ENCODE measurements around the gene RAB10. TPM values are rescaled to one million over a fixed set of nuclear protein-coding genes. Genes with fewer than 3 reads are reported as not detected.
A peak's percentile ranks its signal among the peaks of the same experiment; 100 is the strongest.

The RAB10 gene
- total and polyA plus RNA-seq, 2 experiments from 2014 or later: 102 to 143 TPM

- peaks cover 34% of the 10 kb centered on the region for H4K20me1 ChIP-seq (replicated peaks; ENCODE audit: insufficient read depth)
These were observed 27.7 kb downstream of the RAB10 start for GRCh38 chr2:26061539-26061938.

More at GRCh38 chr2:26061539-26061938, 27.7 kb downstream of the RAB10 start:
- Histone ChIP-seq H3K4me3 (no peak overlapping the region), H3K4me2 (no peak overlapping the region), H3K27me3 (ENCODE audit: insufficient read depth) (no peaks in the 10 kb centered on the region), H3F3A (replicated peaks; ENCODE audit: low read depth) (no peaks in the 10 kb centered on the region), H3K9me2 (ENCODE audit: insufficient read depth) (no peaks in the 10 kb centered on the region), H3K36me3 (ENCODE audit: insufficient read depth) (0 out of 2 replicates have a peak, but pooled peaks cover 4% of the 10 kb centered on the region), H3K27ac (ENCODE audit: low read depth) (peak overlapping the region; percentile 53; the same call in 1 of the 2 replicates), H3K4me1 (ENCODE audit: insufficient read depth) (no peaks in the 10 kb centered on the region; the same call in 1 of the 2 replicates), H2AFZ (no peak overlapping the region), H3K79me2 (replicated peaks; ENCODE audit: insufficient read depth) (peaks cover 100% of the 10 kb centered on the region)
- Mint-ChIP-seq H3K27me3 (ENCODE audit: insufficient read depth, low read depth, poor library complexity) (peaks cover 2% of the 10 kb centered on the region), H3K4me1 (peaks cover 21% of the 10 kb centered on the region), H3K9me3 (no peaks in the 10 kb centered on the region), H3K36me3 (ENCODE audit: low read depth) (peaks cover 13% of the 10 kb centered on the region), H3K27ac (no peak overlapping the region), H3K4me3 (no peak overlapping the region)
- no peak for DNase-seq (ENCODE audit: low spot score)
- TF ChIP-seq EZH2 (IDR thresholded peaks at IDR 0.05; ENCODE audit: low read depth, unreplicated experiment): no peak
- no peak for TF ChIP-seq ZNF462 (CRISPR knock-in tag; IDR thresholded peaks at IDR 0.05)
- no peak for TF ChIP-seq STAT1 (IDR thresholded peaks at IDR 0.05; ENCODE audit: unreplicated experiment)
- no peak for ATAC-seq

All from GM23338 (cell line).